NCI-H1105 treated with DMSO at 0.1 percent for 48 hours (cell line): ENCODE data around the gene P3R3URF.
"Not testable (repeated sequence)": the region's sequence is repeated elsewhere in the genome, so short reads cannot be mapped to it uniquely, and the experiment has no call there.

Source experiments
- DNase-seq: peaks from one replicate; lab custom pipeline; 2025; lab: John Stamatoyannopoulos, UW

Gene P3R3URF

GRCh38 chr1:46176211-46176865, at the start of gene P3R3URF:
Gene P3R3URF, minus strand, starts transcription at chr1:46176488. Its CDS starts 17 bp downstream, at chr1:46176471.
- DNase-seq, result no peak

GRCh38 chr1:46224966-46225365, 48.7 kb upstream of the P3R3URF start:
- no peak for DNase-seq

DNA sequence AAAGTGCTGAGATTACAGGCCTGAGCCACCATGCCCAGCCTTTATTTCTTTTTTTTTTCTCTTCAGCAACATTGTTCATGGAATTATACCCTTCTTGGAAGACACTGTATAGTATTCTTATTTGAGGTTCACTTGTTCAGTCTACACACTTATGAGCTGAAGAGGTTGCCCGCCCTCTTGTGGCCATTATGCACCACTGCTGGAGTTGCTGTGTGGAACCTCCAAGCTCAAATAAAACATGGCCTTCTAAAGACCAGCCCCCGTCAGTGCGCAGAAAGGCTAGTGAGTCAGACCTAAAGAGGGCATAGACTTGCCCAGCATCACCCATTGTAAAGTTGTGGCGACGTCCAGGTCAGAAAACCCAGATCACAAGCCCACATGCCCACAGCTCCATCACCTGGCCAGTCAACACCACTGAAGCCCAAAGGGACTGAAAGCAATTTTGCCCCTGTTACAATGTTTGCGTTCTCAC, 47.2 kb upstream of the P3R3URF start:
- DNase-seq, result peak; percentile 86

- DNase-seq, result not testable (repeated sequence)
Observed at GRCh38 chr1:46223055-46223454, 46.8 kb upstream of the P3R3URF start.

GRCh38 chr1:46221749-46222148, 45.5 kb upstream of the P3R3URF start:
- no peak for DNase-seq

GRCh38 chr1:46220808-46221207, 44.5 kb upstream of the P3R3URF start:
- DNase-seq, result no peak

DNA sequence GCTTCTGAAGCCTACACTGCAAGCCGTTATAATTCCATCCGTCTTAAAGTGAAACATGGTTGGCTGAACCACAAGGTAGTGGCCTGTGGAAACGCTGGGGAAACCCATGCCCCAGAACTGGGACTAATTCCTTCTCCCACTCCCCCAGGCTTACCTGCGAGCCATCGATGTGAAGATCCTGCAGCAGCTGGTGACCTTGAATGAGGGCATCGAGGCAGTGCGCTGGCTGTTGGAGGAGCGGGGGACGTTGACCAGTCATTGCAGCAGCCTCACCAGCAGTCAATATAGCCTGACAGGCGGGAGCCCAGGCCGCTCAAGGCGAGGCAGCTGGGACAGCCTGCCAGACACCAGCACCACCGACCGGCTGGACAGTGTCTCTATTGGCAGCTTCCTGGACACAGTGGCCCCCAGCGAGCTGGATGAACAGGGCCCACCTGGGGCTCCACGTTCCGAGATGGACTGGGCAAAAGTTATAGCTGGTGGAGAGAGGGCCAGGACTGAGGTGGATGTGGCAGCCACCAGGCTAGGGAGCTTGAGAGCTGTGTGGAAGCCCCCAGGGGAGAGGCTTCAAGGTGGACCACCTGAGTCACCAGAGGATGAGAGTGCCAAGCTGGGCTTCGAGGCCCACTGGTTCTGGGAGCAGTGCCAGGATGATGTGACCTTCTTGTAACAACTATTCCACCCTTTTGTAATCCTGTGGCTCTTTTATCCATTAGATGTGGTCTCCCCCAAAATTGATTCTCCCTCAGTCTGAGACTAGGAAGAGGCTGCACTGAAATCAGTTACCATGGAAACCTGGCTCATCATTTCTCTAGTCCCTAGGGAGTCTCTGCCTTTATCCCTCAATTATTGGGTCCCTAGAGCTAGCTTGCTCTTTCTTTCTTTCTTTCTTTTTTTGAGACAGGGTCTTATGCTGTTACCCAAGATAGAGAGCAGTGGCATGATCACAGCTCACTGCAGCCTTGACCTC, 43.5 kb upstream of the P3R3URF start:
- DNase-seq, result peak; percentile 5

DNA sequence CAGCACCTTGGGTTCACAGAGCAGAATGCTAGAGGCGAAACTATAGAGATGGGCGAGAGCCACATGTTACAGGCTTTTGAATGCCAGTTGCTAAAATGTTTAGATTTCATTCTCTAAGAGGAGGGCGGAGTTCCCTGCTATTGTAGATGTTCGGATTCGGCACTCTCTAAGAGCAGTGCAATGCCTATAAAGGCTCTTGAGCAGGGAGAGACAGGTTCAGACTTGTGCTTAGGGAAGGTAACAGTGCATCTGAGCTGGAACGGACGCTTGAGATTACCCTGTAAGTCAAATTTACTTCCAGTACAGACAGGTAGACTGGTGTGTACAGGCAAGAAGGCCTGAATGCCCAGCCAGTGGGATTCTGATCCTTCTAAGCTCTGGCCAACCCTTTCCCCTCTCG, 42.2 kb upstream of the P3R3URF start:
- peak; percentile 98 for DNase-seq

GRCh38 chr1:46215504-46215903, 39.2 kb upstream of the P3R3URF start:
- no peak for DNase-seq

- no peak for DNase-seq
Observed at GRCh38 chr1:46211051-46211450, 34.8 kb upstream of the P3R3URF start.

GRCh38 chr1:46210561-46210960, 34.3 kb upstream of the P3R3URF start:
- no peak for DNase-seq

- no peak for DNase-seq
Observed at GRCh38 chr1:46206399-46206798, 30.1 kb upstream of the P3R3URF start.

GRCh38 chr1:46205791-46206190, 29.5 kb upstream of the P3R3URF start:
- DNase-seq, result no peak

GRCh38 chr1:46205141-46205540, 28.9 kb upstream of the P3R3URF start:
- no peak for DNase-seq

- DNase-seq, result peak; percentile 30
Observed at GRCh38 chr1:46204406-46204742, 28.1 kb upstream of the P3R3URF start.

DNA sequence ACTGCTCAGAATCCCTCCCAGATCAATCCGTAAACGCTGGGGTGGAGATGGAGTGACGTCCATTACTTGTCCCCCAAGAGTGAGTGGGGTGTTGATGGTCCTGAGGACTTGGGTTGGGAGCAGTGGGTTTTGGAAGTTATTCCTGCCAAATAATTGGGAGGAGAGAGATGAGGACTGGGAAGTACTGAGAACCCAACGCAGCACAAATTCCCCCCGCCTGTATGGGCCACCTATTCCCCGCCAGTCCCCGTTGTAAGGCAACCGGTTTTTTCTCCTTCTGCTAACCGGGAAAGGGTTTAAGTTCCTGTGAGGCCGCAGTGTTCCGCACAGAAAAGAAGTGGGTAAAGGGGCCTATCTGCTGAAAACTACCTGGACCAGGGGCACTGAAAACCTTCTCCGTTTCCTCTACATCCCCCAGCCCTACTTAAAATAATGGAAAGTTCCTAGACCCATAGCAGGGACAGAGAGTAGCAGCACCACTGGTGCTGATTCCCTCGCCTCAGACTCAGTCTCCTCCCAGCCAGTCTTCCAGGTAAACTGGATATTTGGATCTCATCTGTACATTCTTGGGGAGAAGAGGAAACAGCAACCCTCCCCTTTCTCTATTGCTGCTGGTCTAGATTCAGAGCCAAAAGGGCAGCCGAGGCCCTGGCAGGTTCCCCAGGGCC, 27.6 kb upstream of the P3R3URF start:
- peak; percentile 56 for DNase-seq

GRCh38 chr1:46199233-46199749, 23.0 kb upstream of the P3R3URF start:
- DNase-seq, result no peak

GRCh38 chr1:46197964-46198811, 21.9 kb upstream of the P3R3URF start, which contains the start of gene POMGNT1:
Gene POMGNT1, minus strand, starts transcription at chr1:46198434. Its CDS starts 613 bp downstream, at chr1:46197821.
- peak; percentile 64 for DNase-seq

- DNase-seq, result no peak
Observed at GRCh38 chr1:46197560-46197963, 21.3 kb upstream of the P3R3URF start.

DNA sequence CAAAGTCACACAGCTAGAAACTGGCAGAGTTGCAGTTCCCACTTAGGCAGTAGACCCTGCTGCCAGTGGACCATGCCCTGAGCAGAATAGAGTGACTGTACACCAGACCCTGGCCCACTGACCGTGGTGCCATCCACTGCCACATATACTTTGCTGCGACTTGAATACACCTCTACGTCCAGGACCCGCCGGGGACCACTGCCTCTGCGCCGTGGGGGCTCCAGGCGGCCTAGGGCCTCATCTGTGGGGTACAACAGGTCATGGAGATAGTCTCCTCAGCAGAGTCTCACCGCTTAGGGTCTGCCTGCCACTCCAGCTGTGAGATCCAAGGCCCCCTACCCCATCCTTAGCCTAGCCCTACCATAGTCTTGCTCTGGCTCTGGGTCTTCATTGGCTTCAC, 20.3 kb upstream of the P3R3URF start:
- no peak for DNase-seq

DNA sequence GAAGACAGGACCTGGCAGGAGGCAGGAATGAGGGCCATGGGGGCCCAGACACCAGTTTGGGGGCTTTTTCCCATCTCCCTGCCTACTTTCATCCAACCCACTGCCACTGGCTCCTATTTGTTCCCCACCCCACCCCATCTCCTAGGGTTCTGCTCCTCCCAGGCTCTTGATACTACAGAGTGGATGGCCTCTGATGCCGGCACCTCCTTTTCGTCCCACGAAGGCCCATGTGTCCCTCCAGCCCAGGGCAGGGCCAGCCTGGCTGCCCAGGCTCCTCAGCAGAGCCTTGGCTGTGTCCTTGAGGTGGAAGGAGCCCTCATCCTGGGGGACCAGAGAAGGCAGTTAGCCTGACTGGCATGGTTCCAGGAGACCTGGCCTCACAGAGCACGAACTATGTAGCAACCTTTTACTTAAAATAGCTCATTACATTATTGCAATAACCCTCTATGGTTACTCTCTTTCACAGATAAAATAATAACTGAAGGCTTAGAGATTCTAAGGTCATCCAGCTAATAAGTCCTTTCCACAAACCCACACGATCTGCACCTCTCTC, 18.4 kb upstream of the P3R3URF start:
- no peak for DNase-seq
